Activated naive CD4-positive, alpha-beta T cell treated with anti-CD3 and anti-CD28 coated beads, Interleukin-2, amount 50 U/mL, for 72 hours (primary cell): ENCODE data around the gene SLC26A1. TPM values are rescaled to one million over a fixed set of nuclear protein-coding genes. Genes with fewer than 3 reads are reported as not detected.
A peak's percentile ranks its signal among the peaks of the same experiment; 100 is the strongest.

ENCODE experiments used
- ATAC-seq, 2 donors: fragments of 150-1000 bp; cut with Tn5 transposase; 2 replicates each; pipeline ENCODE4 v1.10.0; 2021; ENCODE audit warnings: mild to moderate bottlenecking in 2 of 2, moderate library complexity in 2 of 2
- DNase-seq, 2 donors: peaks; one replicate each; pipeline ENCODE4 v3.0.0; 2021 to 2022; ENCODE audit warnings: low spot score in 2 of 2
- H3K27ac Mint-ChIP-seq, 2 donors: one replicate each; pipeline ENCODE4 v1.8.0; 2022; ENCODE audit warnings: mild to moderate bottlenecking in 2 of 2, mixed read lengths in 2 of 2
- H3K36me3 Mint-ChIP-seq, 2 donors: one replicate each; pipeline ENCODE4 v1.8.0; 2022; ENCODE audit warnings: mixed read lengths in 2 of 2
- H3K9me3 Mint-ChIP-seq, 2 donors: one replicate each; pipeline ENCODE4 v1.8.0; 2022; ENCODE audit warnings: mixed read lengths in 2 of 2
- total RNA-seq, 2 donors: library from RNA; stranded (reverse); gene quantifications; one replicate each; pipeline ENCODE4 v1.2.3, GENCODE V29; 2022

Gene SLC26A1, protein sequence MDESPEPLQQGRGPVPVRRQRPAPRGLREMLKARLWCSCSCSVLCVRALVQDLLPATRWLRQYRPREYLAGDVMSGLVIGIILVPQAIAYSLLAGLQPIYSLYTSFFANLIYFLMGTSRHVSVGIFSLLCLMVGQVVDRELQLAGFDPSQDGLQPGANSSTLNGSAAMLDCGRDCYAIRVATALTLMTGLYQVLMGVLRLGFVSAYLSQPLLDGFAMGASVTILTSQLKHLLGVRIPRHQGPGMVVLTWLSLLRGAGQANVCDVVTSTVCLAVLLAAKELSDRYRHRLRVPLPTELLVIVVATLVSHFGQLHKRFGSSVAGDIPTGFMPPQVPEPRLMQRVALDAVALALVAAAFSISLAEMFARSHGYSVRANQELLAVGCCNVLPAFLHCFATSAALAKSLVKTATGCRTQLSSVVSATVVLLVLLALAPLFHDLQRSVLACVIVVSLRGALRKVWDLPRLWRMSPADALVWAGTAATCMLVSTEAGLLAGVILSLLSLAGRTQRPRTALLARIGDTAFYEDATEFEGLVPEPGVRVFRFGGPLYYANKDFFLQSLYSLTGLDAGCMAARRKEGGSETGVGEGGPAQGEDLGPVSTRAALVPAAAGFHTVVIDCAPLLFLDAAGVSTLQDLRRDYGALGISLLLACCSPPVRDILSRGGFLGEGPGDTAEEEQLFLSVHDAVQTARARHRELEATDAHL
- not detected for total RNA-seq

DNA sequence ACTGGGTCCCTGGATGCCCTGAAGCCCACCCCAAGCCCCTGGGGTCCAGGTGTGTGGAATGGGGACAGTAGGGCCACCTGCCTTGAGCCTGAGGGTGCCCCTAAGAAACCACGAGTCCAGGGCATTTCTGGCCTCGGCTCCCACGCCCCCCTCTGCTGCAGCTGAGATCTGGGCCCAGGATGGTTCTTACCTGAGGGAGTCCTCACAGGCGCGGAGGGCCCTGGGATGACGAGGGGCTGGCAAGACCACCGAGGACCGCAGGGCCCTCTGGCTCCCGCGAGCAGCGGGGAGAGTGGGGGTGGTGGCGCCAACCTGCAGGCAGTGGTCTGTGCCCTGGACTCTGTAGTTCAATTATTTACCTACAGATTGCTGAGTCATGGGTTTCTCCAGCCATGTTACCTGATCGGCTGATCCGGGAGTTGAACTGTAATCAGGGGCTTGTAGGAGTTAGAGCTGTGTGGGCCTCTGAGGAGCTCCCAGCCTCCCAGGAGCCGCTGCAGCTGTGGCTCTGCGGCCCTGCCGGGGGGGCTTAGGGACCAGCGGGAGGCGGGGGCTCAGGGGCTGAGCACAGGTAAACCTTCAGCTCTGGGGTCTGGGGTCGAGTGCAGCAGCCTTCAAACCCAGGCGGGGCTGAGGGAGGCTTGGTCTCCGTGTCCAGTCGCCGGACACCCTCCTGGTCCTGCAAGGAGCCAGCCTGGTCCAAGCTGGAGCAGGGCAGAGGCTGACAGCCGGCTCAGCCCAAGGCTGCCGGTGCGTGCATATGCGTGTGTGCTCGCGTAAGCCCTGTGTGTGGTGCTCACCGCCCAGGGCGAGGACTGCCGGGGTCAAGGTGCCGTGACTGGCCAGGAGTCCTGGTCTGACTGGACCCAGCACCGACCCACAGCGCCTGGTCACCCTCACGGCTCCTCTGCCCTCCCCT, at the start of gene SLC26A1:
TSS of gene SLC26A1 (minus strand) at position 294 of the 919 bp plus-strand sequence. CDS start 1,701 bp downstream, outside the sequence.
- ATAC-seq, result no peak
- peak within 1 kb of the TSS in 1 of 2 donors; percentile 25 for H3K27ac Mint-ChIP-seq
- no peak for DNase-seq
- no peaks in the 10 kb centered on the region for H3K9me3 Mint-ChIP-seq
- no peaks in the 10 kb centered on the region for H3K36me3 Mint-ChIP-seq

DNA sequence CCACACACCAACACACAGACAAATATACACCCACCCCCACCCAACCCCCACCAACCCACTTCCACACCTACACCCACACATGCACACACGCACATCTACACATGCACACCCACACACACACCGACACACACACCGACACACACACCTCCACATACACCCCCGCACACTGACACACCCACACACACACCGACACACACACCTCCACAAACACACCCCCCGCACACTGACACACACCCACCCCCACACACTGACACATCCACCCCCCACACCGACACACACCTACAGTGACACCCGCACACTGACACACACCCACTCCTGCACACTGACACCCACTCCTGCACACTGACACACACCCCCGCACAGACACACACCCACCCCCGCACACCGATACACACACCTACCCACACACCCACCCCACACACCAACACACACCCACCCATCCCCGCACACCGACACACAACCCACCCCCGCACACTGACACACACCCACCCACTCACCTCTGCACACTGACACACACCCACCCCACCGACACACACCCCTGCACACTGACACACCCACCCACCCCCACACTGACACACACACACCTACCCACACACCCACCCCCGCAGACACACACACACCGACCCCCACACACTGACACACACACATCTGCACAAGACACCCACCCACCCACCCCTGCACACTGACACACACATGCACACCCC, 49.3 kb upstream of the SLC26A1 start:
- Mint-ChIP-seq H3K36me3 (peaks cover 0 to 6% of the 10 kb centered on the region in 2 donors), H3K27ac (no peak overlapping the region), H3K9me3 (no peaks in the 10 kb centered on the region)
- ATAC-seq (no peak), DNase-seq (no peak)

DNA sequence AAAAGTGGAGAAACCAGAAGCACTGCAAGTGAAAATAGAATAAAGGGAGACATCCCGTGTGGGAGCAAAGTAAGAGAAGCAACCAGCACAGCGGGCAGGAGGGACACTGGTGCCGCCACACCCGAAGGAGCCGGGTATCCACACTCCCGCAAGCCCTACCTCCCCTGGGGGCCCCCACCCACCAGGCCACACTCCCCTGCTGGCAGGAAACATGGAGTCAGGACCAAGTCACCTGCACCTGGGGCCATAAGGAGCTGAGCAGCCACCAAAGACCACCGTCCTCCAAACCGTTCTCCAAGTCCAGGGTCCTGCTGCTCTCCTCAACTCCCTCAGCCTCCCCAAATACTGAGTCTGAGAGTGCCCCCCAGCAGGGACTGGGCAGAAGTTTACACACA, 48.7 kb upstream of the SLC26A1 start:
- no peak overlapping the region for H3K27ac Mint-ChIP-seq
- ATAC-seq, result no peak
- no peak for DNase-seq
- no peaks in the 10 kb centered on the region for H3K9me3 Mint-ChIP-seq
- H3K36me3 Mint-ChIP-seq, result peaks cover 0 to 4% of the 10 kb centered on the region in 2 donors

DNA sequence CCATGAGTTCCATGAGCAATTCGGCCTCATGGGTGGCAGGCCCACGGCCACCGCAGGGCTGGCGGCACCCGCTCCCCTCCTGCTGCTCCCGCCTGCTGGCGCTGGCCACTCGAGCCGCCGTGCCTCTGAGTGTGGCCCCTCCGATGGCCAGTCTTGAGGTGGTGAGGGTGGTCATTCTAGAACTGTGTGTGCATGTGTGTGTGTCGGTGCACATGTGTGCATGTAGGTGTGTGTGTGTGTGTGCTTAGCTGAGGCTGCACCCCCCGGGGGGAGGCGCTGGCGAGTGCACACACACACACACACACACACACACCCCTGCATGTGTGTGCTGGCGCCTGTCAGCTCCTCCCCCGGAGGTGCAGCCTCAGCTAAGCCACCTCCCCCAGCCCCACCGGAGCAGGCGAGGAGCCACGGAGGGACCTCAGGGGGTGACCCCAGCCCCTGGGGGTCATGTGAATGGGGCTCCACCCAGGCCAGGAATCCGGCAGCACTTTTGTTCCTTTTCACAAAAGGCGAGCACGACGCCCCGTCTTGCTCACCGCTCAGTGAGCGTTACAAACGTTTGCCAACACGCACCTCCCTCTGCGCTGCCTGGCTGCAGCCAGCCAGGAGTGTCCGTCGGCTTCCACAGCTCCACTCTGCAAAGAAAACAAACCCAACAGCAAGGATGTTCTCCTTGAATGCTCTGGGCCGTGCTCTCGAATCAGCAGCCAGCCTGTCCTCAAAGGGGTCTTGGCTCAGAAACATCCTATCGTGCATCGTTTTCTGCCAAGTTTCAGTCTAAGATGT, 48.1 kb upstream of the SLC26A1 start:
- ATAC-seq, result peak in 1 of 2 donors; percentile 12
- no peak for DNase-seq
- H3K9me3 Mint-ChIP-seq, result no peaks in the 10 kb centered on the region
- H3K27ac Mint-ChIP-seq, result no peak overlapping the region
- H3K36me3 Mint-ChIP-seq, result no peaks in the 10 kb centered on the region

DNA sequence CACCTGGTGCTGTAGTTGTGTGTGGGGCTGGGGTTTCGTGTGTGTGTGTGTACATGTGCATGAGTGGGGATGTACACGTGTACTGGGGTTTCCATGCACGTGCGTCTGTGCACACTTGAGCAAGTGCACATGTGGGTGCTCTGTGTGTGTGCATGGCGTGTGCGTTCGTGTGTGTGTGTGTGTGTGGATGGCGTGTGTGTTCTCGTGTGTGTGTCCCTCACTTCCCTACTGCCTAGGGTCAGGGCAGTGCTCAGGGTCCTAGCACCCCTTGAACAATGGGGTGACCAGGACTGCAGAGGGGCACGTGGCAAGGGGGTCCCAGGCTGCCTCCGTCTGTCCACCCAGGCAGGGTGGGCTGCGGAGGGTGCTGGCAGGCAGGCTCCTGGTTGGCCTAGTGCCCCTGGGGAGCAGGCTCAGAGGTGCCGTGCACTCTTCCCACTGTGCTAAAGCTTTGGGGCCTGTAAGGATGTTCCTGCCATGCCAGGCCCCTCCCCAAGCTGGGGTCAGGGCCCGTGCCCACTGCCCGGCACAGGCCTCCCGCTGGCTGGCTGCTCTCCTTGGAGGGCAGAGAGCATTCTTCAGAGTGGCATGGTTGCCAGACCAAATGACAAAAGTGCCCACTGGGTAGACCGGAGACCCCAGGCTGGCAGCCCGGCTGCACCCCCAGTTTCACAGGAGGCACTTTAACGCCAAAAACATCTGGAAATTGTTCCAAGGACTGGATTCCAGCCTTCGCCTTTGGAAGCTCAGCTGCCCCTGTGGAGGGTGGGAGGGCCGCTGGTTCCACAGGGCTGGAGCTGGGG, 47.3 kb upstream of the SLC26A1 start:
- H3K36me3 Mint-ChIP-seq, result no peaks in the 10 kb centered on the region
- no peak for ATAC-seq
- H3K9me3 Mint-ChIP-seq, result no peaks in the 10 kb centered on the region

DNA sequence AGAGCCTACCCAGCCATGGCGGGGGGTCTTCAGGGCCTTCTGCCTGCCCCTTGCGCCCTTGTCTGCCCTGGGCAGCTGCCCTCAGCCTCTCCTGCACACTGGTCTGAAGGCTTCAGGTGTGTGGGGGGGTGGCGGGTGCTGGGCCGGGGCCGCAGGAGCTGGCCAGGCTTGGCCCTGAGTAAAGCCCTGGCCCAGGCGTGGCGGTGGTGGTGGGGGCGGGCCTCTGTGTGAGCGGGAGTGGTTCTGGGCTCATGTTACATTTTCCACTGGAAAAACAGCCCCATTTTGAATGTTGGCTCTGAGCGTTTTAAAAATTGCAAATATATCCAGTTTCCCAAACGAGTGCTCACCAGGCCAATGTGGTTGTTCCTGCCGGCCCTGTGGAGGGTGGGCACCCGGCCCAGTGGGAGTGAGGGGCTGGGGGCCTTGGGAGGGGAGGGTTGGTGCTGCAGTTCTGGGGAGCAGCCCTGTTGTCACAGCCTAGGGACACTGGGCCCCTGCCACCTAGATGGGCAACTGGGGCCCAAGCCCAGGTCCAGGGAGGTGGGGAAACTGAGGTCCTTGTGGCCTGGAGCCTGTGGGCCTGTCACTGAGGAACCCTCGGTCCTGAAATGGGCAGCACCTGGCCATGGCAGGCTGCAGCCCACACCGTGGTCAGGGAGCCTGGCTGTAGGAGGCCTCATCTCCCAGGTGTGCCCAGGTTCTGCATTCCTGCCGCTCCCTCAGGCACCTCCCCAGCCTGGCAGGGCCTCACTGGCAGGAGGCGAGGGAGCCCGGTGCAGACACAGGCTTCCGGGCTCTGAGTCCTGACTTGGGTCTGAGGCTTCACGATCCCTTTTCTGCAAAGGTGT, 46.5 kb upstream of the SLC26A1 start:
- H3K36me3 Mint-ChIP-seq, result no peaks in the 10 kb centered on the region
- DNase-seq (no peak), ATAC-seq (no peak)
- no peaks in the 10 kb centered on the region for H3K9me3 Mint-ChIP-seq
- no peak overlapping the region for H3K27ac Mint-ChIP-seq

More for the DNA sequence above, 47.3 kb upstream of the SLC26A1 start:
- no peak overlapping the region for H3K27ac Mint-ChIP-seq
- no peak for DNase-seq

DNA sequence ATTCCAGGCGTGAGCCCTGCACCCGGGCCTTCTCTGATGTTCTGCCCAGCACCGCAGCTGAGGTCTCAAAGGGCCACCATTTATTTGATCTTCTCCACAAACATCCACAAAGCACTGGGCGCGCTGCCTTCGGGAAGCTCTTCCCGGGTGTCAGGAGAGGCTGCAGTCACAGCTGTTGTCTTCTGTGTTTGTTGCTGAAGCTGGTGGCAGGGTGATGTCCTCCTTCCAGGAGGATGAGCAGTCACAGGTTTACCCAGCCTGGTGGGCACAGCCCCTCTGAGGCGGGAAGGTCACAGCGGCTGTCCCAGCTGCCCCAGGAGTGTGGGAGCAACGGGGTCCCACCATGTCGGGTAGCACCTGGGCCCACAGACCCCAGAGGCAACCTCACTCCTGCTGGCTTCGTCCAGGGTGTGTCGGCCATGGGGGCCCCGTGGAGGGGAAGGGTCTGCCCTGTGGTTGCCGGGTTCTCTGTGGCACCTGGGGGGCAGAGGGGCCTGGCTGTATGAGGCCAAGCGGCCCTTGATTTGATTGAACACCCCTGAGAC, 45.8 kb upstream of the SLC26A1 start:
- Mint-ChIP-seq H3K9me3 (no peaks in the 10 kb centered on the region), H3K36me3 (no peaks in the 10 kb centered on the region), H3K27ac (no peak overlapping the region)
- ATAC-seq, result no peak
- DNase-seq, result no peak

DNA sequence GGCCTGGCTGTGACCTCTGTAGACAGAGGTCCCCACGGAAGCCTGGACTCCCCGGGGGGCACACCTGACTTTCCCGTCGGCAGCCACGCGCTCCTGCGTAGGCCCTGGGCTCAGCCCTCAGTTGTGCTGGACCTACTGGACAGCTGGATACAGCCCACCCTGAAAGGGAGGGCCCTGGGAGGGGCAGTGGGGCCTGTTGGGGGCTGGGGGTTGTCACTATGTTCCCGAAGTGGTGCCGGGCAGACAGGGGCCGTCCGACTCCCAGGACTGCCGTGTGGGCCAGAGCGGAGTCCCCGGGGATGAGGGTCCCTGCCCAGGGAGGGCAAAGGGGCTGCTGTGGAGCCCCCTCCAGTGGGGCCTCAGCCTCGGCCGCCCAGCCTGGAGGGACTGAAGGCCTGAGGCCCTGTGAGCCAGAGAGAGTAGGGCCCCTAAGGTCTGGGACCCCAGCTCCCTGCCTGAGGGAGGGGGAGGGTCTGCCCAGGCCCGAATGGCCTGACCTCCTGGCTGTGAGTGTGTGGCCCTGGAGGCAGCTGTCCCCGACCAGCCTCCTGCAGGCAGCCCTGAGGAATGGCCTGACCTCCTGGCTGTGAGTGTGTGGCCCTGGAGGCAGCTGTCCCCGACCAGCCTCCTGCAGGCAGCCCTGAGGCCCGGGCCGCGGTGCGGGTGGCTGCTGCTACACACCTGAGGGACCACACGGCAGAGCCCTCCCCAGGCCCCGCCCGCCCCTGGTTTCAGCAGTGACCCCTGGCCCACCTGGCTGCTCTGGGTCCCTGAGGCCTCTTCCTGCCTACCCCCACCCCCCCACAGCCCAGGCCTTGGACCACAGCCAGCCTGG, 44.0 kb upstream of the SLC26A1 start:
- no peak overlapping the region for H3K27ac Mint-ChIP-seq
- DNase-seq, result no peak
- H3K36me3 Mint-ChIP-seq, result no peaks in the 10 kb centered on the region
- ATAC-seq, result no peak
- no peaks in the 10 kb centered on the region for H3K9me3 Mint-ChIP-seq

DNA sequence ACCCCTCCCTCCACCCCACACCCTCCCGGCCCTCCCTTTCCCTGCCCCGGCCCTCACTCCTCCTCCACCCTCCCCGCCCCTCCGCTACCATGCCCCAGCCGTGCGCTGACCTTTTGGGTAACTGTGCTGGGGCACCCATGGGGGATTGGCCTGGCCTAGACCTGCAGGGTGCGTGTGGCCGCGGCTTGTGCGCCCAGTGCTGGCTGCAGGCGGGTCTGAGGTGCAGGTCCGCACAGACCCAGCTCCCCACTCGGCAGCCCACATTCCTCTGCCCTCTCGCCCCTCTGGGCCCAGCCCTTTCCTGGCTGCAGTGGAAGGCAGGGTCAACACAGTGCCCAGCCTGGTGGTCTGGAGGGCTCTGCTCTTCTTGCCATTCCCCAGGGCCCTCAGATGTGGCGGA, 42.9 kb upstream of the SLC26A1 start:
- H3K36me3 Mint-ChIP-seq, result no peaks in the 10 kb centered on the region
- no peaks in the 10 kb centered on the region for H3K9me3 Mint-ChIP-seq
- ATAC-seq, result no peak
- H3K27ac Mint-ChIP-seq, result no peak overlapping the region
- DNase-seq, result no peak

DNA sequence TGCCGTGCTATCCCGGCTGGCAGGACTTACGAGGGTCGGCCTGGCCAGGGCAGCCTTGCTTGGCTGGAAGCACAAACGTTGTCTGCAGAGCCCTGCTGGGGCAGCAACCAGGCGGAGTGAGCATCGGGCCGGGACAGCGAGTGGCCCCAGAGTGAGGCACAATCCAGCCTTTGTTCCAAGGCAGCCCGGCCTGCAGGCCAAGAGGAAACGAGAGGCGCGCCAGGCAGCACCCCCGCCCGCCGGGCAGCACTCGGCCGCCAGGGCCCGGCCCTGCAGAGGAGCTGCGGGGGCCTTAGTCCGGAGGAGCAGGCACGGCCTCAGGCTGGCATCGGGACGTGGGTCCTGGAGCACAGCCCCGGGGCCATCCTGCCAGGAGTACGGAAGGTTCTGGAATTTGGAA, 42.3 kb upstream of the SLC26A1 start:
- Mint-ChIP-seq H3K27ac (no peak overlapping the region), H3K9me3 (no peaks in the 10 kb centered on the region), H3K36me3 (no peaks in the 10 kb centered on the region)
- DNase-seq, result no peak
- no peak for ATAC-seq

DNA sequence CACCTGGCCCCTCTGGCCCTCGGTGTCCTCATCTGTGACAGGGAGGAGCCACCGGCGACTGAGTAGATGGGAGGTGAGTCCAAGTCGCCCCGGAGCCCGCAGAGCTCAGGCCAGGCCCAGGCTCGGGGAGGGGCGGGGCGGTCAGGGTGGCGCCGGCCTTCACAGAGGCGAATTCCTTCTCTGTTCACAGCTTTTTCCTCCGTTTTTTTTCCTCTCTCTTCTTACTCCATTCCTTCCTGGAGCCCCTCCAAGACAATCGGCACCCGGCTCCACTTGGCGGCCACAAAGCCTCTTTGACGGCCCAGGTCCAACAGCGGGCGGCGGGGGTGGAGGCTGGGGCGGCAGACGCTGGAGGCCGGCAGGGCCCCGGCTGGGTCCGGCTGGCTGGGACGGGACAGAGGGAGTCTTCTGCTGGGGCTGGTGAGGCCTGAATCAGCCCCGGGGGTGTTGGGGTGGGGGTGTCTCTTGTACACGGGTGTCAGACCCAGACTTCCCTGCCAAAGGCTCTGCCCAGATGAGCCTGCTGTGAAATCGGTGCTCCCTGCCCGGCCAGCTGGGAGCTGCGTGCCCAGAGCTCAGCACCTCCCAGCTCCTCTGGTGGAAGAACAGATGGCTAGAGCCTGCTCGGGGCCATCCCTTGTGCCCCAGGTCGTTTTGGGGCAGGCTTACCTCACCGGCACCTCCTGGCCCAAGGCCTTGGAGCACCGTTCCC, 40.8 kb upstream of the SLC26A1 start:
- no peak for DNase-seq
- no peaks in the 10 kb centered on the region for H3K36me3 Mint-ChIP-seq
- no peaks in the 10 kb centered on the region for H3K9me3 Mint-ChIP-seq
- H3K27ac Mint-ChIP-seq, result no peak overlapping the region
- ATAC-seq, result no peak

DNA sequence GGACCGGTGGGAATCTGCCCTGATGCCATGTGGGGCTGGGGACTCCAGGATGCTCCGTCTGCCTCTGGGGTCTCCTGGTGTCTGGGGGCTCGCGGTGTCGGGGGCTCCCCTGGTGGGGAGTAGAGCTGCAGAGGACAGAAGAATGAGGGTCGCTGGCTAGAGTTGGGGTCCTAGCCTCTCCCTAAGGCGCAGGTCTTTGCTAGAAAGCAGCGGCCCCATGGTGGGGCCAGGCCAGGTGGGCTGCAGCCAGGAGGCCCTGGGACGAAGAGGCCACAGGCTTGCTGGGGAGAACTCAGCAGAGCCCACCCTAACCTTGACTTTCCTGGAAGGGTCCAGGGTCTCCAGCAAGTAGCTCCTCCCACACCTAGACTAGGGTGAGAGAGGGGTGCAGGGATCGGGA, 39.7 kb upstream of the SLC26A1 start:
- H3K9me3 Mint-ChIP-seq, result no peaks in the 10 kb centered on the region
- no peaks in the 10 kb centered on the region for H3K36me3 Mint-ChIP-seq
- no peak overlapping the region for H3K27ac Mint-ChIP-seq
- no peak for ATAC-seq
- DNase-seq, result no peak
